ENCODE measurements around the gene SRPK2. TPM values are rescaled to one million over a fixed set of nuclear protein-coding genes. Genes with fewer than 3 reads are reported as not detected.

Gene SRPK2
- polyA plus RNA-seq, 1 donor from 2014 or later: 118 TPM

GRCh38 chr7:105228555-105228954 lies 160.2 kb downstream of the SRPK2 start:
- Histone ChIP-seq H3K9ac (ENCODE audit: low read length) (no peak overlapping the region), H3F3A (ENCODE audit: insufficient read depth, low read length, poor library complexity, severe bottlenecking) (no peaks in the 10 kb centered on the region), H3K9me3 (ENCODE audit: low read length) (no peaks in the 10 kb centered on the region), H3K27ac (ENCODE audit: low read length) (no peak overlapping the region), H3K79me2 (replicated peaks; ENCODE audit: insufficient read depth, low read length) (peaks cover 18% of the 10 kb centered on the region), H3K36me3 (ENCODE audit: insufficient read depth, low read length) (no peaks in the 10 kb centered on the region), H3K4me2 (ENCODE audit: low read length) (no peak overlapping the region), H3K27me3 (ENCODE audit: insufficient read depth, low read depth, low read length) (no peaks in the 10 kb centered on the region), H3K9me2 (ENCODE audit: insufficient read depth, low read length) (no peaks in the 10 kb centered on the region), H2AFZ (ENCODE audit: low read depth, low read length) (no peak overlapping the region), H3K4me3 (ENCODE audit: low read length) (no peak overlapping the region), H4K20me1 (ENCODE audit: insufficient read depth) (no peaks in the 10 kb centered on the region)
- TF ChIP-seq SMC3 (conservative IDR thresholded peaks at IDR 0.05; ENCODE audit: poor library complexity) (no peak), CTCF (IDR thresholded peaks at IDR 0.05; ENCODE audit: poor library complexity, severe bottlenecking) (no peak), EZH2 (IDR thresholded peaks at IDR 0.05; ENCODE audit: borderline replicate concordance, insufficient read depth, low read length, poor library complexity, severe bottlenecking) (no peak), MXI1 (conservative IDR thresholded peaks at IDR 0.05; ENCODE audit: poor library complexity, severe bottlenecking) (no peak), TAF1 (IDR thresholded peaks at IDR 0.05; ENCODE audit: low read depth) (no peak), REST (IDR thresholded peaks at IDR 0.05; ENCODE audit: borderline replicate concordance) (no peak), EP300 (conservative IDR thresholded peaks at IDR 0.05; ENCODE audit: poor library complexity, severe bottlenecking) (no peak), RAD21 (conservative IDR thresholded peaks at IDR 0.05) (no peak), POLR2AphosphoS5 (IDR thresholded peaks at IDR 0.05) (no peak)

- no peak overlapping the region for H3K9ac ChIP-seq (ENCODE audit: low read length)
- H3K4me3 ChIP-seq (ENCODE audit: low read length): no peak overlapping the region
- H3K36me3 ChIP-seq (ENCODE audit: insufficient read depth, low read length): no peaks in the 10 kb centered on the region
- no peak overlapping the region for H2AFZ ChIP-seq (ENCODE audit: low read depth, low read length)
- H3K27me3 ChIP-seq (ENCODE audit: insufficient read depth, low read depth, low read length): no peaks in the 10 kb centered on the region
- H4K20me1 ChIP-seq (ENCODE audit: insufficient read depth): no peaks in the 10 kb centered on the region
- no peaks in the 10 kb centered on the region for H3K9me2 ChIP-seq (ENCODE audit: insufficient read depth, low read length)
- no peak overlapping the region for H3K4me2 ChIP-seq (ENCODE audit: low read length)
- H3K79me2 ChIP-seq (replicated peaks; ENCODE audit: insufficient read depth, low read length): peaks cover 24% of the 10 kb centered on the region
- peaks cover 4% of the 10 kb centered on the region for H3F3A ChIP-seq (ENCODE audit: insufficient read depth, low read length, poor library complexity, severe bottlenecking)
- H3K27ac ChIP-seq (ENCODE audit: low read length): no peak overlapping the region
- H3K9me3 ChIP-seq (ENCODE audit: low read length): no peaks in the 10 kb centered on the region
- TF ChIP-seq CTCF (IDR thresholded peaks at IDR 0.05; ENCODE audit: poor library complexity, severe bottlenecking) (no peak), EP300 (conservative IDR thresholded peaks at IDR 0.05; ENCODE audit: poor library complexity, severe bottlenecking) (no peak), POLR2AphosphoS5 (IDR thresholded peaks at IDR 0.05) (no peak), SMC3 (conservative IDR thresholded peaks at IDR 0.05; ENCODE audit: poor library complexity) (no peak), RAD21 (conservative IDR thresholded peaks at IDR 0.05) (no peak), MXI1 (conservative IDR thresholded peaks at IDR 0.05; ENCODE audit: poor library complexity, severe bottlenecking) (no peak), REST (IDR thresholded peaks at IDR 0.05; ENCODE audit: borderline replicate concordance) (no peak), TAF1 (IDR thresholded peaks at IDR 0.05; ENCODE audit: low read depth) (no peak), EZH2 (IDR thresholded peaks at IDR 0.05; ENCODE audit: borderline replicate concordance, insufficient read depth, low read length, poor library complexity, severe bottlenecking) (no peak)
Observed at GRCh38 chr7:105227391-105227790, 161.3 kb downstream of the SRPK2 start.

Data from neural cell (in vitro differentiated cells).